ENCODE measurements around the gene MC1R.

The MC1R gene

DNA sequence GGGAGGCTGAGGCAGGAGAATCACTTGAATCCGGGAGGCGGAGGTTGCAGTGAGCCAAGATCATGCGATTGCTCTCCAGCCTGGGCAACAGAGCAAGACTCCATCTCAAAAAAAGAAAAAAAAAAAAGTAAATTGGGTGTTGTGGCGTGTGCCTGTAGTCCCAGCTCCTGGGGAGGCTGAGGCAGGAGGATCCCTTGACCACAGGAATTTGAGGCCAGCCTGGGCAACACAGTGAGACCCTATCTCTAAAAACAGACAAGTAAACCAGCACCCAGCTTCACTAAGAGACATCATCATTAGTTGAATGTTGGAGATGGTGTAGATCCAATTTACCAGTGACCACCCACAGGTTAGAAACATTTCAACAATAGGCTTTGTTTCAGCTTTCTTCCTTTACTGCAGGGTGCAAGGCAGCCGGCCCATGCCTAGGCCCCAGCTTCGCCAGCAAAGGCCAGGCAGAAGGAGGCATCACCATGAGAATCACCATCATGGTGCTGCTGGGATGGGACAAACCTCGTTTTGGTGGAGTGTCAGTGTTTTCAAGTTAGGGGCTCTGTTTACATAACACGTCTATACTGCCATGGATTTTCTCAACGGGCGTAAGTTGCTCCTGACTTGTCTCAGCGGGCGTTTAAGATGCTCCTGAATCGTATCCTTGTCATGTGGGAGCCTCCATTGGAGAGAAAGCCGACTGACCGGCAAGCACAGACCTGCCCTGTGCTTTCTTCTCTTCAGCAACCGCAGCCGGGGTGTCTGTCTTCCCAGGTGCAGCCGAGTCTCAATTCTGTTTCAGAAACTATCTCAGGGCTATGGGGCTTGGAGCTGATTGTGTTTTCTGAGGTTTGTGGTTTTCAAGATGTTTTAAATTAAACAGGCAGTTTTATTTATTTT is 37.9 kb upstream of the MC1R start:
- H3K27ac ChIP-seq: no peak overlapping the region
- TF ChIP-seq, protein P1, sequence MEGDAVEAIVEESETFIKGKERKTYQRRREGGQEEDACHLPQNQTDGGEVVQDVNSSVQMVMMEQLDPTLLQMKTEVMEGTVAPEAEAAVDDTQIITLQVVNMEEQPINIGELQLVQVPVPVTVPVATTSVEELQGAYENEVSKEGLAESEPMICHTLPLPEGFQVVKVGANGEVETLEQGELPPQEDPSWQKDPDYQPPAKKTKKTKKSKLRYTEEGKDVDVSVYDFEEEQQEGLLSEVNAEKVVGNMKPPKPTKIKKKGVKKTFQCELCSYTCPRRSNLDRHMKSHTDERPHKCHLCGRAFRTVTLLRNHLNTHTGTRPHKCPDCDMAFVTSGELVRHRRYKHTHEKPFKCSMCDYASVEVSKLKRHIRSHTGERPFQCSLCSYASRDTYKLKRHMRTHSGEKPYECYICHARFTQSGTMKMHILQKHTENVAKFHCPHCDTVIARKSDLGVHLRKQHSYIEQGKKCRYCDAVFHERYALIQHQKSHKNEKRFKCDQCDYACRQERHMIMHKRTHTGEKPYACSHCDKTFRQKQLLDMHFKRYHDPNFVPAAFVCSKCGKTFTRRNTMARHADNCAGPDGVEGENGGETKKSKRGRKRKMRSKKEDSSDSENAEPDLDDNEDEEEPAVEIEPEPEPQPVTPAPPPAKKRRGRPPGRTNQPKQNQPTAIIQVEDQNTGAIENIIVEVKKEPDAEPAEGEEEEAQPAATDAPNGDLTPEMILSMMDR (conservative IDR thresholded peaks at IDR 0.05): no peak

DNA sequence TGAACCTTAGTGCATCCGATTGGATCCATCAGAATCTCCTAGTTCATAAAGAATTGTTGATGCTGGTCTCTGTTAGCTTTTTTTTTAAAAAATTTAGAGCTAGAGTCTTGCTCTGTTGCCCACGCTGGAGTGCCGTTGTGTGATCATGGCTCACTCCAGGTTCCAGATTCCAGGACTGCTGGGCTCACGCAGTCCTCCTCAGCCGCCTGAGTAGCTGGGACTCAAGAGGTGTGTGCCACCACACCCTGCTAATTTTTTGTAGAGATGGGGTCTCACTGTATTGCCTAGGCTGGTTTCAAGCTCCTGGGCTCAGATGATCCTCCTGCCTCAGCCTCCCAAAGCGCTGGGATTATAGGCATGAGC is 37.3 kb upstream of the MC1R start:
- H3K27ac ChIP-seq: no peak overlapping the region
- TF ChIP-seq, protein P1 (conservative IDR thresholded peaks at IDR 0.05): no peak

DNA sequence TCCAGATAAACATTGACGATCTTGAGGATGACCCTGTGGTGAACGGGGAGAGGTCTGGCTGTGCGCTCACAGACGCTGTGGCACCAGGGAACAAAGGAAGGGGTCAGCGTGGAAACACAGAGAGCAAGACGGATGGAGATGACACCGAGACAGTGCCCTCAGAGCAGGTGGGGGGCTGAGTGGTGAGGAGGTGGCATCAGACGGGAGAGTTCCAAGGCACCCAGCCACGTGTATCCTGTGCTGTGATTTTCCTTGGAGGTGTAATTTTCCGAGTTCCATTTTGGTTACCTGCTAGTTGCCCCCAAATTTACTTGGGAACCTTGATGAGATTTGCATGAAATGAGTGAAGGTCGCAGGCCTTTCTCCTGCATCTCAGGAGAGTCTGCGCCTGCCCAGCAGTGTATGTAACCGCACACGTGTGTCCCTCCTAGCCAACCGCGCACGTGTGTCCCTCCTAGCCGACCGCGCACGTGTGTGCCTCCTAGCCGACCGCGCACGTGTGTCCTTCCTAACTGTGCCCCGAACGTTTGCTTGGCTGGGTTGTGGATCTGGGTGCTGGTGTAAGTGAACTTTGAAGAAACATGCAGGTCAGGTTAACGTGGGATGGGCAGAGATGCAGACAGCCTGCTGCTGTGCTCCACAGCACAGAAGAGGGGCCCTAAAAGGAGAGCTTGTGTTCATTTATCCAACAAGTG is 35.2 kb upstream of the MC1R start:
- H3K27ac ChIP-seq: no peak overlapping the region
- TF ChIP-seq, protein P1 (conservative IDR thresholded peaks at IDR 0.05): no peak

DNA sequence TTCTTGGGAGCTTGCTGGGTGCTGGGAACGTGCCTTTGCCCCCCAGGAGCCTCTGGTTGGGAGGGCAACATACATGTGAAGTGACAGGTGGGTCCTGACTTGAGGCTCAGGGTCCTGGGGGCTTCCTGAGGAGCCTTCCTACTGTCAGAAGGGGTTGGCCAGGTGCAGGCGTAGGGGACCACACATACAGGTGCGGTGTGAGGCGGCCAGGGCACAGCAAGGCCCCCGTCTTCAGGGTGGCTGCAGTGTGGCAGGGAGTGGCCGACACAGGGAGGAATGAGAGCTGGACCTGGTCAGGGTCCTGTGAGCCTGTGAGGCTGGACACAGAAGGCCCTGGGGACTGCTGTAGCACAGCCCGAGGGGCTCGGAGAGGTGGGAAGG is 34.6 kb upstream of the MC1R start:
- TF ChIP-seq, protein P1 (conservative IDR thresholded peaks at IDR 0.05): no peak
- no peak overlapping the region for H3K27ac ChIP-seq

DNA sequence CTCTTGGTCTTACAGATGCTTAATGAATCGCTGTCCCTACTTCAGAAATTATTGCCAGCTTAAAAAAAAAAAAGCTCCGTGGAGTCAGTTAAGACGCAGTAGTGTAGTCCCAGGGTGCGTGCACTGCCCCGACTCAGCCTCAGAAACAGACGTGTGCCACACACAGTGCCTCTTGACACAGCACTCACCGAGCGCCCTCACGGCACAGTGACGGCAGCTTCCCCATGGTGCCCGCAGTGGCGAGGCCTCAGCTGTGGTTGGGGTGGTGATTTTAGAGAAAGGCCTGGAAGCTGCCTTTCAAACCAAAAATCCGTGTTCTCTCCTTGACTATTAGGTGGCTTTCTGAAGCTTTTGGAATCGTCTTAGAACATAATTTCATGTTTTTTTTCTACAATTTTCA is 31.4 kb upstream of the MC1R start:
- TF ChIP-seq, protein P1 (conservative IDR thresholded peaks at IDR 0.05): no peak
- H3K27ac ChIP-seq: no peak overlapping the region

DNA sequence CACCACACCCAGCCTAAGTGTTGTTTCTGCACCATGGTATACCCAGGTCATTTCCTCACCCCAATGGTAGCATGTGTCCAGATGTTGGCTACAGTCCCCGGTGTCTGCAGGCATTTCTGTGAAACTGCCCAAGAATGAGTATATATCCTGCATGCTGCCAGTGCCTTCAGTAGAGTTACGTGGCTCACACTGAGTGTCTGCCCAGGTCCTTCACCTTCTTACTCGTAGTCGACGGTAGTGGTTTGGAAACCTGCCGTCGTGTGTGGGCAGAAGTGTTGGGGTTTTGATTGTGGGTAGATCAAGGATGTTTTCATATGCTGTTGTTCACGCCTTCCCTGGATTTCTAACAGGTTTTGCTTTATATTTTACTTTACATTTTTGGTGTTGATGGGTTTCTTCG is 28.5 kb upstream of the MC1R start:
- no peak overlapping the region for H3K27ac ChIP-seq
- TF ChIP-seq, protein P1 (conservative IDR thresholded peaks at IDR 0.05): no peak

DNA sequence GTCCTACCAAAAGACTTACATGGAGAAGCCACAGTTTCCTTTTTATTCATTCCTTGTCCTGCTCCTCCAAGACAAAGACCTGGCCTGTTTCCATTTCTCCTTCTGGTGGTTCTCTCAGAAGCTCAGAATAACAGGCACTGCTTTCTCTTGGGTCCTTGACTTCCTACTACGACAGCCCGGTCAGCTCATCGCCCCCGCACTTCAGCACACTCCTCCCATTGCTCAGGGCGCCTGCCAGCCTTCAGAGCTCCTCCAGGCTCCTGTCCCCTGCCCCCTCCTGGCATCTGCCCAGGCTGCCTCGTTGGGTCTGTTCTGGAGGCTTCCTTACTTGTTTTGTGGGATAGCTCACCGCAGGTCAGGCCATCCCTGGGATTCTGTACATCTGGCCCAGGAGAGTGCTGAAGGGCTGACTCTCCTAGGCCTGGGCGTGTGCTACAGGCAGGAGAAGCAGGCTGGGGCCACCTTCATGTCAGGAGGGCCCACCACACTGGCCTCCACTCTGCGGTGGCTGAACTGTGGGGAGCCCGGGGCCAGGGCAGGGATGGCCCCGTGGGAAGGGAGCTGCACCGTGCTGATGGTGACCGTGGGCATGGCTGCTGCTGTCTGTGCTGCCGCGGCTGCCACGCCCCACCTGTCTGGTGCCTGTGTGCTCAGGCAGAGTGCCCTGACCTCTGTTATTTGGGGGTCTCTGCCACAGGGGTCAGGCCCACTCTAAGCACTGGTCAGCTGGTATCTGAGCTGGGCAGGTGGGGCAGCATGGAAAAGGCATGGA is 27.6 kb upstream of the MC1R start:
- TF ChIP-seq, protein P1 (conservative IDR thresholded peaks at IDR 0.05): no peak
- no peak overlapping the region for H3K27ac ChIP-seq
